Heart left ventricle (tissue), 16 donors: ENCODE measurements around the gene ERCC6L2. TPM values are rescaled to one million over a fixed set of nuclear protein-coding genes. Genes with fewer than 3 reads are reported as not detected.

ENCODE experiments used
- ATAC-seq, 4 donors: fragments of 200-7000 bp; cut with Tn5 transposase; one replicate each; pipeline ENCODE4 v1.9.1; 2020 to 2022; ENCODE audit warnings: moderate library complexity in 4 of 4, mild to moderate bottlenecking in 3 of 4, moderate number of reproducible peaks in 1 of 4
- DNase-seq, 5 donors: peaks; one replicate each; pipeline ENCODE4 v3.0.0-alpha.2; 2020
- H3K27ac ChIP-seq, 12 donors: fragments of 200-600 bp; sonication (generic) in 4 of 12; one replicate each; pipeline versions ENCODE4 v1.5.0 to v1.8.0; 2016 to 2022; ENCODE audit warnings: mild to moderate bottlenecking in 2 of 12
- H3K27me3 ChIP-seq, 9 donors: fragments of 200-600 bp; sonication (generic) in 2 of 9; one replicate each; pipeline versions ENCODE4 v1.5.1 to v1.8.0; 2016 to 2022; ENCODE audit warnings: mild to moderate bottlenecking in 3 of 9
- H3K36me3 ChIP-seq, 9 donors: fragments of 200-600 bp; sonication (generic) in 2 of 9; one replicate each; pipeline versions ENCODE4 v1.5.0 to v1.8.0; 2018 to 2022; ENCODE audit warnings: mild to moderate bottlenecking in 2 of 9
- H3K4me1 ChIP-seq, 12 donors: fragments of 200-600 bp; sonication (generic) in 4 of 12; one replicate each; pipeline versions ENCODE4 v1.5.0 to v1.8.0; 2016 to 2022; ENCODE audit warnings: mild to moderate bottlenecking in 3 of 12
- H3K4me3 ChIP-seq, 12 donors: fragments of 200-600 bp; sonication (generic) in 4 of 12; one replicate each; pipeline versions ENCODE4 v1.5.0 to v1.8.0; 2017 to 2022; ENCODE audit warnings: mild to moderate bottlenecking in 9 of 12, moderate library complexity in 4 of 12
- H3K9me3 ChIP-seq, 12 donors: fragments of 200-600 bp; sonication (generic) in 4 of 12; one replicate each; pipeline versions ENCODE4 v1.5.0 to v1.8.0; 2016 to 2022; ENCODE audit warnings: mild to moderate bottlenecking in 1 of 12
- POLR2A ChIP-seq, 2 donors: fragments of 450-650 bp; IDR thresholded peaks; one replicate each; pipeline ENCODE4 v1.6.1; 2017; ENCODE audit warnings: antibody characterized with exemption in 2 of 2, mild to moderate bottlenecking in 2 of 2, moderate library complexity in 2 of 2
- WGBS, 4 donors: extraction: QIAGEN DNeasy Blood & Tissue Kit in 2 of 4; methylation state at CpG; one replicate each; pipeline versions ENCODE4 v1.1.5 to v1.1.7; 2013 to 2018; 5-methylcytosine and 5-hydroxymethylcytosine counted together
- intact Hi-C, 10 donors: fragments of 100-400 bp; cut with DNase I; formaldehyde crosslinking; loops; one replicate each; pipeline versions ENCODE4 v1.11.1 to v1.14.2; 2022
- polyA plus RNA-seq, 2 donors: library from polyadenylated mRNA; stranded (reverse); fragments of 200-250 nt; gene quantifications; one replicate each; pipeline ENCODE4 v1.2.3, GENCODE V29; 2013
- total RNA-seq, 9 donors: library from RNA; depleted of rRNA in 2 of 9; stranded (reverse); fragments of >200 nt in 2 of 9; fragmentation: NEBNext Ultra II Directional in 3 of 9; extraction: Animal tissue kit (Norgen Biotek cat#: 25700) in 3 of 9; gene quantifications; one replicate each; pipeline versions ENCODE4 v1.1.0 to v1.2.4, GENCODE V29; 2016 to 2023
- TF ChIP-seq, protein P1 (sequence below), 12 donors: fragments of 200-600 bp; sonication (generic) in 4 of 12; IDR thresholded peaks; one replicate each; pipeline versions ENCODE4 v1.5.0 to v1.8.0; 2018 to 2022; ENCODE audit warnings: antibody characterized with exemption in 12 of 12, mild to moderate bottlenecking in 5 of 12
- donor health status: ischemic (EF 13 %, LVEDD 7.1; RV severe dilation, severe dysfunction).
- donor health status: healthy with polysubstance abuse.
- donor health status: DM: no; HTN: yes; CAD: no.
- donor health status: DM: no; HTN: no; CAD: no.
- donor health status: ischemic (EF 25% LVEDD 6.9; RV normal size, moderate dysfunction).
- donor health status: ischemic (EF 25% LVEDD 5.7; RV mildly dilated, moderate dysfunction).
- donor health status: healthy.
- donor health status: DM: yes; HTN: yes; CAD: no.
- donor health status: ischemic (EF 35%, LVEDD 5.7; RV mildly dilated, moderate dysfunction).
- donor health status: nonischemic (EF 11% LVEDD 7.7; RV severe dilation, severe dysfunction).
- donor health status: DM: yes; HTN: yes; CAD: no.
- donor health status: PGD.
- donor health status: ischemic (EF 29% LVEDD 5.4; RV normal size, mild dysfunction).
- donor health status: nonischemic (EF 23%, LVEDD 6.1; RV moderate dilation, normal function).

ERCC6L2 gene
- total and polyA plus RNA-seq, 11 donors = 4.0 to 46.8 (median 27.4) TPM

DNA sequence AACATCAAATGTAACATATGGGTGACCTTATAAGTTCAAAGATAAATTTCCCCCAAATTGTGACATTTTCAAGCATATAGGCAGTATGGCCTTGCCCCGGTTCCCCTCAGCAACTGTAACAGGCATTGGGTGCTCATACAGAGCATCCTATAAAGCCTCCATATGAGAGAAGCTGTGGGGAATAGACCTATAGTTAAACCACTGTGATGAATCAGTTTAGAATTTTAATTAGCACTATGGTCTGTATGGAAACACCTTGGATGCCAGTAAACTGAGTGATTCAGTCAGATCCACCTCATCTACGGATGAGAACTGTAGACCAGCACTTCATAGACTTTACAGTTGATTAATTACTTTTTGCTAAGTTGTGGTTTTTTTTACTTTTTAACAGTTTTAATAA lies 79.4 kb downstream of the ERCC6L2 start:
- TF ChIP-seq, protein P1, sequence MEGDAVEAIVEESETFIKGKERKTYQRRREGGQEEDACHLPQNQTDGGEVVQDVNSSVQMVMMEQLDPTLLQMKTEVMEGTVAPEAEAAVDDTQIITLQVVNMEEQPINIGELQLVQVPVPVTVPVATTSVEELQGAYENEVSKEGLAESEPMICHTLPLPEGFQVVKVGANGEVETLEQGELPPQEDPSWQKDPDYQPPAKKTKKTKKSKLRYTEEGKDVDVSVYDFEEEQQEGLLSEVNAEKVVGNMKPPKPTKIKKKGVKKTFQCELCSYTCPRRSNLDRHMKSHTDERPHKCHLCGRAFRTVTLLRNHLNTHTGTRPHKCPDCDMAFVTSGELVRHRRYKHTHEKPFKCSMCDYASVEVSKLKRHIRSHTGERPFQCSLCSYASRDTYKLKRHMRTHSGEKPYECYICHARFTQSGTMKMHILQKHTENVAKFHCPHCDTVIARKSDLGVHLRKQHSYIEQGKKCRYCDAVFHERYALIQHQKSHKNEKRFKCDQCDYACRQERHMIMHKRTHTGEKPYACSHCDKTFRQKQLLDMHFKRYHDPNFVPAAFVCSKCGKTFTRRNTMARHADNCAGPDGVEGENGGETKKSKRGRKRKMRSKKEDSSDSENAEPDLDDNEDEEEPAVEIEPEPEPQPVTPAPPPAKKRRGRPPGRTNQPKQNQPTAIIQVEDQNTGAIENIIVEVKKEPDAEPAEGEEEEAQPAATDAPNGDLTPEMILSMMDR (IDR thresholded peaks at IDR 0.05) = no peak
- no peak for TF ChIP-seq POLR2A (IDR thresholded peaks at IDR 0.05)
- no peaks in the 10 kb centered on the region for H3K27me3 ChIP-seq
- intact Hi-C loops = no loop called here
- peaks cover 0 to 16% (median 0%) of the 10 kb centered on the region in 12 donors for H3K9me3 ChIP-seq
- no peak overlapping the region for H3K4me3 ChIP-seq
- no peak overlapping the region for H3K27ac ChIP-seq
- 95 to 97% (median 95%) methylated on average over 2 of the region's 2 CpGs for WGBS, 4 donors
- H3K4me1 ChIP-seq = no peaks in the 10 kb centered on the region
- peaks cover 0 to 53% (median 13%) of the 10 kb centered on the region in 9 donors for H3K36me3 ChIP-seq
- DNase-seq (no peak), ATAC-seq (no peak)

DNA sequence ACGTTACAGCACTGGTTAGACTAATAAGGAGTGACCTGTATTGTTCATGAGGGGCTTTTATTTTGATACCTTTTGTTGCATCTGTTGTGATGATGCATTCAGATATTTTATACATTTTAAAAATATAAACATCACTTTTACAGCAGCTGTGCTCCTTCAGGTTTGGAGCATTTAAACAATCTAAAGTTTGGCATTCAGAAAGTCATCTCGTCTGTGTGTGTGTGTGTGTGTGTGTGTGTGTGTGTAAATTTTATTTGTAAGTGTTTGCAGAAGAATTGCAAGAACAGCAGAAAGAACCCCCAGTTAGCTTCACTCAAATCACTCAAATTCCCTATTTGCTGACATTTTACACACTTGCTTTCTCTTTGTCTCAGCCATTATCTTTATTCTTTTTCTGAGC lies 87.4 kb downstream of the ERCC6L2 start:
- Histone ChIP-seq H3K4me3 (no peak overlapping the region), H3K36me3 (peaks cover 0 to 18% (median 7%) of the 10 kb centered on the region in 9 donors), H3K9me3 (peaks cover 0 to 4% (median 0%) of the 10 kb centered on the region in 12 donors), H3K27me3 (no peaks in the 10 kb centered on the region), H3K4me1 (peaks cover 0 to 7% (median 0%) of the 10 kb centered on the region in 12 donors), H3K27ac (no peak overlapping the region)
- TF ChIP-seq, protein P1 (IDR thresholded peaks at IDR 0.05) = no peak
- no peak for TF ChIP-seq POLR2A (IDR thresholded peaks at IDR 0.05)
- intact Hi-C loops = no loop called here
- WGBS, 4 donors = 76 to 85% (median 81%) methylated on average over 2 of the region's 2 CpGs
- no peak for ATAC-seq
- no peak for DNase-seq

DNA sequence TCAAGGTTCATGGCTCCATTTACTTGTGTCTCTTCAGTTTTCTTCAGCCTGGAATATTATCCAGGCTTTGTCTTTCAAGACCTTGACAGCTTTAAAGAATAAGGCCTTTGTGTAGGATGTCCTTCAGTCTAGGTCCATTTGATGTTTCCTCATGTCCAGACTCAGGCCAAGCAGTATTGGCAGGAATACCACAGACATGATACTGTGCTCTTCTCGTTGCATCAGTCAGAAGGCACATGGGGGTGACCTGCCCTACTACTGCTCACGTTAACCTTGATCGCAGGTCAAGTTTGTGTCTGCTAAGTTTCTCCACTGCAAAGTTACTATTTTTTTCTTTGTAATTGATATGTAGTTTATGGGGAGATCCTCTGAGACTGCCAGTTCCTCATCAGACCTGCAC lies 88.2 kb downstream of the ERCC6L2 start:
- H3K9me3 ChIP-seq = peaks cover 0 to 4% (median 0%) of the 10 kb centered on the region in 12 donors
- H3K36me3 ChIP-seq = peaks cover 0 to 19% (median 9%) of the 10 kb centered on the region in 9 donors
- no peaks in the 10 kb centered on the region for H3K27me3 ChIP-seq
- ATAC-seq (no peak), DNase-seq (no peak)
- H3K4me3 ChIP-seq = no peak overlapping the region
- WGBS, 4 donors = 94 to 97% (median 95%) methylated on average over 3 of the region's 3 CpGs
- TF ChIP-seq, protein P1 (IDR thresholded peaks at IDR 0.05) = no peak
- TF ChIP-seq POLR2A (IDR thresholded peaks at IDR 0.05) = no peak
- H3K27ac ChIP-seq = no peak overlapping the region
- intact Hi-C loops = no loop called here
- peaks cover 0 to 7% (median 0%) of the 10 kb centered on the region in 12 donors for H3K4me1 ChIP-seq

DNA sequence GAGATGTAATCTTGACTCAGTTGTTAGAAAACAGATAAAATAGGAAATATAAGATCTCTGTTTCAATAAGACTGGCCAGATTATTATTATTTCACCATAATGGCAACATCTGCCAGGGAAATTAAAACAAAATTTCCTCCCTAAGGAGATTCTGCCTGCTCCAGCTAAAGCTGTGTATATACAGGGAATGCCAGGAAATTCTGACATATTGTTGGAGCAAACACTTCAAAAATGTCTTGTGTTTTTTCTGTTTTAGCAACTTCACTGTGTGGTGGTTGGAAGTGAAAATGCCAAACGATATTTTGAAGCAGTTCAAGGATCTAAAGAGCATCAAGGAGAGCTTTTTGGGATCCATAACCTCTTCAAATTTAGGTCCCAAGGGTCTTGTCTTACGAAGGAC lies 90.8 kb downstream of the ERCC6L2 start:
- Histone ChIP-seq H3K4me1 (peaks cover 0 to 10% (median 0%) of the 10 kb centered on the region in 12 donors), H3K36me3 (peaks cover 0 to 31% (median 7%) of the 10 kb centered on the region in 9 donors), H3K27me3 (no peaks in the 10 kb centered on the region), H3K27ac (no peak overlapping the region), H3K4me3 (no peak overlapping the region), H3K9me3 (no peaks in the 10 kb centered on the region)
- 38 to 58% (median 39%) methylated on average over 2 of the region's 2 CpGs for WGBS, 4 donors
- DNase-seq (no peak), ATAC-seq (no peak)
- TF ChIP-seq, protein P1 (IDR thresholded peaks at IDR 0.05) = no peak
- no peak for TF ChIP-seq POLR2A (IDR thresholded peaks at IDR 0.05)
- intact Hi-C loops = no loop called here
